Activated naive CD4-positive, alpha-beta T cell treated with anti-CD3 and anti-CD28 coated beads for 36 hours (primary cell): ENCODE data around the gene DSCAML1. TPM values are rescaled to one million over a fixed set of nuclear protein-coding genes. Genes with fewer than 3 reads are reported as not detected.

Source experiments
- CTCF ChIA-PET: fragments of 350-600 bp; sonication (Branson Sonifier 250); formaldehyde crosslinking; loops from one replicate; lab custom pipeline; 2021; ENCODE audit warnings: antibody characterized with exemption; lab: Charles Lee
- DNase-seq: peaks from one replicate; pipeline ENCODE4 v3.0.0-alpha.2; 2020
- H3K27ac Mint-ChIP-seq: one replicate; pipeline ENCODE4 v1.8.0; 2021; ENCODE audit warnings: mild to moderate bottlenecking, mixed read lengths
- H3K27me3 Mint-ChIP-seq: one replicate; pipeline ENCODE4 v1.8.0; 2021; ENCODE audit warnings: low read depth, mixed read lengths
- H3K36me3 Mint-ChIP-seq: one replicate; pipeline ENCODE4 v1.8.0; 2021; ENCODE audit warnings: low read depth, mixed read lengths
- H3K4me1 Mint-ChIP-seq: one replicate; pipeline ENCODE4 v1.8.0; 2021; ENCODE audit warnings: low read depth, mixed read lengths
- H3K4me3 Mint-ChIP-seq: one replicate; pipeline ENCODE4 v1.8.0; 2021; ENCODE audit warnings: mild to moderate bottlenecking, moderate library complexity, mixed read lengths
- H3K9me3 Mint-ChIP-seq: one replicate; pipeline ENCODE4 v1.8.0; 2021; ENCODE audit warnings: mixed read lengths
- intact Hi-C: fragments of 100-400 bp; cut with micrococcal nuclease; formaldehyde crosslinking; loops from one replicate; pipeline ENCODE4 v1.15.1; 2023
- total RNA-seq, 2 experiments: library from RNA; stranded (reverse); gene quantifications; one replicate each; pipeline ENCODE4 v1.2.3, GENCODE V29; 2021

DSCAML1 gene
- total RNA-seq, 2 experiments from 2014 or later = 0.17 to 0.30 TPM

DNA sequence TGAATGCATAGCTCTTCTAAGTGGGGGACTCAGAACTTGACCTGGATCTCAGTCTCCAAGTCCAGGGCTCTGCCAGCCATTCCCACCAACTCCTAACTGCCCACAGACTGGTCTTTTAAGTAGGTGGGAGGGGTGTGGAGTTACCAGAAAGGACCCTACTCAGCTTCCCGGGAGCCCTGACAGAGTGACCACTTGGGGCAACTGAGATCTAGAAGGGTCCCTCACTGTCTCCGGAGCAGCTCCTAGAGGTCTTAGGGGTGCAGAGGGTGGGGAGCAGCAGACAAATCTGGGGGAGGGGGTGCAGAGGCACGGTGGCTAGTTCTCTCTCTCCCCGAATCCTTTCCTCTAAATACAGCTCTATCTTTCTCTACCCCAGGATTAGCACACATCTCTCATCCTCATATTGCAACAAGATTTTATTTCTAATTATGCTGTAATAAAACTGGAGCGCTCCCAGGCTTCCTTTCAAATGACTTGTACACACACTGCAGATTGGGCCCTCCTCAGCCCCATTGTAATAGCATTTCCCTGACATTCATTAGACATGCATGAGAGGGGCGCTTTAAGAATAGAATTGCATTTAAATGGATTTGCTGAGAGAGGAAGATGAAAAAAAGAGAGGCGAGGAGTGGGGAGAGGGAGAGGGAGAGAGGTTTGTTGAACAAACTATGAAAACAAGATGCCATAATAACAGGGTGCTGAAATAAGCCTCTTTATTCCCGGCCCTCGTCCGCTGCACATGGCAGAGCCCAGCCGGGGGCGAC lies 250.4 kb downstream of the DSCAML1 start:
- intact Hi-C loops = no loop called here
- DNase-seq = no peak
- CTCF ChIA-PET = interaction anchor here (0.9 to 1.0 kb wide), 2 partner anchors 80 to 120 kb away, joined by 3 read pairs; no protein-coding TSS in a partner anchor

GRCh38 chr11:117545706-117546105 lies 251.3 kb downstream of the DSCAML1 start:
- CTCF ChIA-PET = interaction anchor here (1.0 kb wide), 1 partner anchor 120 kb away, joined by 3 read pairs; no protein-coding TSS in a partner anchor
- H3K27ac Mint-ChIP-seq = no peak overlapping the region
- peaks cover 2% of the 10 kb centered on the region for H3K9me3 Mint-ChIP-seq
- intact Hi-C loops = no loop called here
- DNase-seq = no peak
- no peaks in the 10 kb centered on the region for H3K36me3 Mint-ChIP-seq
- H3K27me3 Mint-ChIP-seq = no peaks in the 10 kb centered on the region
- no peak overlapping the region for H3K4me3 Mint-ChIP-seq
- no peaks in the 10 kb centered on the region for H3K4me1 Mint-ChIP-seq

More for the DNA sequence above, 250.4 kb downstream of the DSCAML1 start:
- H3K36me3 Mint-ChIP-seq = no peaks in the 10 kb centered on the region
- H3K27ac Mint-ChIP-seq = no peak overlapping the region
- H3K4me1 Mint-ChIP-seq = no peaks in the 10 kb centered on the region
- no peak overlapping the region for H3K4me3 Mint-ChIP-seq
- H3K27me3 Mint-ChIP-seq = no peaks in the 10 kb centered on the region
- peaks cover 2% of the 10 kb centered on the region for H3K9me3 Mint-ChIP-seq

- Mint-ChIP-seq H3K4me1 (no peaks in the 10 kb centered on the region), H3K27me3 (no peaks in the 10 kb centered on the region), H3K36me3 (no peaks in the 10 kb centered on the region), H3K9me3 (peaks cover 2% of the 10 kb centered on the region), H3K27ac (no peak overlapping the region), H3K4me3 (no peak overlapping the region)
- intact Hi-C loops = no loop called here
- CTCF ChIA-PET = no interaction called here
- no peak for DNase-seq
Observed at GRCh38 chr11:117544130-117544800, 252.8 kb downstream of the DSCAML1 start.

- H3K36me3 Mint-ChIP-seq = no peaks in the 10 kb centered on the region
- no peak for DNase-seq
- CTCF ChIA-PET = no interaction called here
- no peaks in the 10 kb centered on the region for H3K4me1 Mint-ChIP-seq
- peaks cover 2% of the 10 kb centered on the region for H3K9me3 Mint-ChIP-seq
- no peak overlapping the region for H3K27ac Mint-ChIP-seq
- intact Hi-C loops = no loop called here
- H3K27me3 Mint-ChIP-seq = peaks cover 4% of the 10 kb centered on the region
- H3K4me3 Mint-ChIP-seq = no peak overlapping the region
Observed at GRCh38 chr11:117541211-117541610, 255.8 kb downstream of the DSCAML1 start.

- Mint-ChIP-seq H3K4me3 (no peak overlapping the region), H3K27ac (no peak overlapping the region), H3K27me3 (peaks cover 8% of the 10 kb centered on the region), H3K9me3 (peaks cover 2% of the 10 kb centered on the region), H3K4me1 (no peaks in the 10 kb centered on the region), H3K36me3 (no peaks in the 10 kb centered on the region)
- intact Hi-C loops = no loop called here
- CTCF ChIA-PET = no interaction called here
- DNase-seq = no peak
Observed at GRCh38 chr11:117538263-117539135, 258.5 kb downstream of the DSCAML1 start.

DNA sequence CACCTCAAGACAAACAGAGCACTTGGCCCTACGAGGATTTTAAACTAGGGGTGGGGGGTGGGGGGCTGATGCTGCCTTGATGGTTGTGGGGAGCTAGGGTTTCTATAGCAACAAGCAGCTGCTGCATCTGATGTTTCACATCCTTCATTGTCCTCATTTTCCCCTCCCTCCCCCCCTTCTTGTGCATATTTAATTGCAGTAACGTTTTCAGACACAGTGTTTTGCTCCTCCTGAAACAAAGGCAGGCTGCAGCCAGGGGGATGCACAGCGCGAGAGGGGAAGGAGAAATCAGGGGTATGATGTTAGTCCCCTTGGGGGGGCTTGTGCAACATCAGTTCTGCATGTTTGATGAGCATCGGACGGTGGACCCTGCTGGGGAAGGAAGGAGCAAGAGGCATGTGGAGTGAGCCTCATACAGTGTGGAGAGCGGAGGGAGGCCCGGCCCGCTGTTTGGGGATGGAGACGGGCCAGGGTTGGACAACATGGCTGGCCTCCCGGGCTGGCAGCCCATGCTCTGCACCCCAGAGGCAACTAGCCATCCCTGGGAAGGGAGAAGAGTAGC lies 261.1 kb downstream of the DSCAML1 start:
- Mint-ChIP-seq H3K27me3 (peaks cover 9% of the 10 kb centered on the region), H3K27ac (no peak overlapping the region), H3K36me3 (no peaks in the 10 kb centered on the region), H3K9me3 (peaks cover 2% of the 10 kb centered on the region), H3K4me1 (no peaks in the 10 kb centered on the region), H3K4me3 (no peak overlapping the region)
- CTCF ChIA-PET = no interaction called here
- no peak for DNase-seq
- intact Hi-C loops = no loop called here

GRCh38 chr11:117535201-117535849 lies 261.7 kb downstream of the DSCAML1 start:
- CTCF ChIA-PET = interaction anchor here (0.6 kb wide), 1 partner anchor 851 kb away, joined by 3 read pairs; no protein-coding TSS in a partner anchor

DNA sequence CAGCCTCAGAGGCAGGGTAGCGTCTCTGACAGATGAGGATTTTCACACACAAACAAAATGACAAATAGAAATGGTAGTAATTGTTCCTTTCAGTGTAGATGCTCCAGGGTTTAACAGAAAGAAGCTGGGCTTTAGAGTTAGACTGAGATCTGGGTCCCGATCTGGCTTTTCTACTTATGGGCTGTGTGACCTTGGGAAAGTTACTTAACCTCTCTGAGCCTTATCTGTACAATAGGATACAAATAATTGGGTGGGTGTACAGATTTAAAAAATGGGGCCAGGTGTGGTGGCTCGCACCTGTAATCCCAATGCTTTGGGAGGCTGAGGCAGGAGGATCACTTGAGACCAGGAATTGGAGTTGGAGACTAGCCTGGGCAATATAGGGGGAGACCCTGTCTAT lies 264.4 kb downstream of the DSCAML1 start:
- Mint-ChIP-seq H3K36me3 (no peaks in the 10 kb centered on the region), H3K27ac (no peak overlapping the region), H3K4me1 (no peaks in the 10 kb centered on the region), H3K4me3 (no peak overlapping the region), H3K9me3 (peaks cover 2% of the 10 kb centered on the region), H3K27me3 (peaks cover 19% of the 10 kb centered on the region)
- CTCF ChIA-PET = no interaction called here
- intact Hi-C loops = no loop called here
- no peak for DNase-seq

More at GRCh38 chr11:117535201-117535849, 261.7 kb downstream of the DSCAML1 start:
- intact Hi-C loops = no loop called here
- DNase-seq = no peak
- Mint-ChIP-seq H3K27ac (no peak overlapping the region), H3K36me3 (no peaks in the 10 kb centered on the region), H3K4me1 (no peaks in the 10 kb centered on the region), H3K9me3 (peaks cover 2% of the 10 kb centered on the region), H3K4me3 (no peak overlapping the region), H3K27me3 (peaks cover 9% of the 10 kb centered on the region)

DNA sequence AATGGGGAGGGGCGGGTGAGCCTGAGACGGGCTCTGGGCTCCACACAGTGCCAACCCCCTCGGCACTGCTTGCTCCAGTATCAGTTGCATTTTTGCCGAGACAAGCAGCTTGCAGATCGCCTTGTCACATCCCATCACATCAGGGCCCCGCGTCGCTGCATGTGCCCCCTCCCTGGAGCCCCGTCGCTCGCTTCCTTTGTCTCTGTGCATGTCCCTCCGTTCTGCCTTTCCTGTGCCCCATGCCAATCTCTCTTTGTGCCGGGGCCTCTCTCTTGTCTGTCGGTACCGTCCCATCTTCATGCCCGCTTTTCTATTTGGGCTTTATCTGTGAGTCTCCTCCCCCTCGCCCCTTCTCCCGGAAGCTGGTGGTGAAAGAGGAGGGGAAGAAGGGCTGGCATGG lies 267.2 kb downstream of the DSCAML1 start:
- no peak for DNase-seq
- Mint-ChIP-seq H3K27ac (no peak overlapping the region), H3K4me3 (no peak overlapping the region), H3K9me3 (peaks cover under 1% of the 10 kb centered on the region), H3K36me3 (no peaks in the 10 kb centered on the region), H3K27me3 (peaks cover 12% of the 10 kb centered on the region), H3K4me1 (no peaks in the 10 kb centered on the region)
- CTCF ChIA-PET = no interaction called here
- intact Hi-C loops = no loop called here

GRCh38 chr11:117528097-117528721 lies 268.8 kb downstream of the DSCAML1 start:
- intact Hi-C loops = no loop called here
- no peaks in the 10 kb centered on the region for H3K4me1 Mint-ChIP-seq
- H3K4me3 Mint-ChIP-seq = no peak overlapping the region
- peaks cover 11% of the 10 kb centered on the region for H3K27me3 Mint-ChIP-seq
- H3K27ac Mint-ChIP-seq = no peak overlapping the region
- H3K36me3 Mint-ChIP-seq = no peaks in the 10 kb centered on the region
- H3K9me3 Mint-ChIP-seq = no peaks in the 10 kb centered on the region
- no peak for DNase-seq
- CTCF ChIA-PET = interaction anchor here (0.9 kb wide), 1 partner anchor 48 kb away, joined by 3 read pairs; no protein-coding TSS in a partner anchor

DNA sequence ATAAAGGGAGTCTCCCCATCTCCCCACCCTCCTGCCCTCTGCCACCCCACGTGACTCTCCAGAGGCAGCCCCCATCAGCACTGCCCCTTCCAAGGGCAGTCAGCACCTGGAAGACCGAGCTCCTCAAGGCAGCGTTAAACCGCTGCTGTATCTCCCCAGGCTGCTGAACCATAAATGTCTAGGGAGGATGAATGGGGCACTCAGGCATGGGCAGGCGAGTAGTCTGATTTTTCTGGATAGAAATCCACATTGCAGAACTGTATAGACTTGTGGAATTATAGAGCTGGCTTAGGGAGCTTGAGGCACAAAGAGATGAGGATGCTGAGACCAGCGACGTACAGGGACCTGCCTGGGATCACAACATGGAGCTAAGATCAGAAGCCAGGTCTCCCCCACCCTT lies 269.7 kb downstream of the DSCAML1 start:
- Mint-ChIP-seq H3K9me3 (no peaks in the 10 kb centered on the region), H3K4me1 (no peaks in the 10 kb centered on the region), H3K27me3 (peaks cover 11% of the 10 kb centered on the region), H3K36me3 (no peaks in the 10 kb centered on the region), H3K27ac (no peak overlapping the region), H3K4me3 (no peak overlapping the region)
- no peak for DNase-seq
- CTCF ChIA-PET = interaction anchor here (0.9 to 1.2 kb wide), 3 partner anchors 47 to 101 kb away, joined by 3 read pairs; no protein-coding TSS in a partner anchor
- intact Hi-C loops = no loop called here
